Measurements from ENCODE around the gene KMT2E.
A peak's percentile ranks its signal among the peaks of the same experiment; 100 is the strongest.

Gene KMT2E

GRCh38 chr7:105136221-105136620 lies 122.2 kb downstream of the KMT2E start:
- no peaks in the 10 kb centered on the region for H3K9me3 ChIP-seq (ENCODE audit: control insufficient read depth, insufficient read depth, low read depth, low read length)
- ChIA-PET POLR2A (interaction anchor here (0.8 kb wide), 1 partner anchor 152 kb away, joined by 4 read pairs; no protein-coding TSS in a partner anchor), CTCF (interaction anchor here (0.6 to 1.2 kb wide), 2 partner anchors 10 to 372 kb away, joined by 4 to 5 read pairs; no protein-coding TSS in a partner anchor)
- 0 out of 2 replicates have a peak, but pooled peaks cover 3% of the 10 kb centered on the region for H3K4me1 ChIP-seq (ENCODE audit: control insufficient read depth, insufficient read depth, low read length)
- no peak overlapping the region for H3K4me3 ChIP-seq (ENCODE audit: low read depth, low read length)
- no peak overlapping the region for H3K27ac ChIP-seq (ENCODE audit: extremely low read depth, low read depth, low read length)
- TF ChIP-seq ATF2 (tag by site-specific recombination; IDR thresholded peaks at IDR 0.05; ENCODE audit: low read depth) (no peak), ZNF398 (tag by site-specific recombination; IDR thresholded peaks at IDR 0.05) (no peak), ZNF514 (tag by site-specific recombination; IDR thresholded peaks at IDR 0.05) (no peak), WT1 (tag by site-specific recombination; IDR thresholded peaks at IDR 0.05) (no peak), ZNF112 (tag by site-specific recombination; IDR thresholded peaks at IDR 0.05) (no peak), OVOL3 (tag by site-specific recombination; IDR thresholded peaks at IDR 0.05) (no peak), YY2 (tag by site-specific recombination; IDR thresholded peaks at IDR 0.05) (no peak), ZNF843 (tag by site-specific recombination; IDR thresholded peaks at IDR 0.05) (no peak), ZNF10 (tag by site-specific recombination; IDR thresholded peaks at IDR 0.05) (no peak), REPIN1 (tag by site-specific recombination; IDR thresholded peaks at IDR 0.05; ENCODE audit: low read depth) (no peak), ZNF600 (tag by site-specific recombination; IDR thresholded peaks at IDR 0.05) (no peak), SETDB1 (IDR thresholded peaks at IDR 0.05; ENCODE audit: insufficient read length, low read length) (no peak)
- peaks cover 0 to 32% of the 10 kb centered on the region in 2 experiments; a peak in 1 of 3 replicates for H3K36me3 ChIP-seq (ENCODE audit: control insufficient read depth in 2 of 2, insufficient read depth in 1 of 2, low read length in 2 of 2)

GRCh38 chr7:105137898-105138297 lies 123.9 kb downstream of the KMT2E start:
- no peak overlapping the region for H3K27ac ChIP-seq (ENCODE audit: extremely low read depth, low read depth, low read length)
- ChIA-PET CTCF (no interaction called here), POLR2A (no interaction called here)
- no peaks in the 10 kb centered on the region for H3K9me3 ChIP-seq (ENCODE audit: control insufficient read depth, insufficient read depth, low read depth, low read length)
- no peak overlapping the region for H3K4me3 ChIP-seq (ENCODE audit: low read depth, low read length)
- peaks cover 0 to 34% of the 10 kb centered on the region in 2 experiments; a peak in 1 of 3 replicates for H3K36me3 ChIP-seq (ENCODE audit: control insufficient read depth in 2 of 2, insufficient read depth in 1 of 2, low read length in 2 of 2)
- H3K4me1 ChIP-seq (ENCODE audit: control insufficient read depth, insufficient read depth, low read length), result 0 out of 2 replicates have a peak, but pooled peaks cover 3% of the 10 kb centered on the region
- TF ChIP-seq SCRT1 (tag by site-specific recombination; IDR thresholded peaks at IDR 0.05; ENCODE audit: borderline replicate concordance) (peak; percentile 75; the same call in 1 of the 2 replicates), REST (tag by site-specific recombination; IDR thresholded peaks at IDR 0.05) (no peak), ZBTB17 (tag by site-specific recombination; IDR thresholded peaks at IDR 0.05) (no peak), ZNF549 (tag by site-specific recombination; IDR thresholded peaks at IDR 0.05) (no peak), ZBTB11 (tag by site-specific recombination; conservative IDR thresholded peaks at IDR 0.05; ENCODE audit: low read depth) (no peak), ZNF202 (tag by site-specific recombination; IDR thresholded peaks at IDR 0.05; ENCODE audit: borderline replicate concordance) (no peak), ZNF501 (tag by site-specific recombination; IDR thresholded peaks at IDR 0.05) (no peak), PBX3 (CRISPR knock-in tag; IDR thresholded peaks at IDR 0.05) (no peak), SCRT2 (tag by site-specific recombination; IDR thresholded peaks at IDR 0.05) (peak; percentile 88), INSM2 (tag by site-specific recombination; IDR thresholded peaks at IDR 0.05) (no peak)

Data from HEK293 (cell line).